ENCODE results near the gene ARHGEF37. TPM values are rescaled to one million over a fixed set of nuclear protein-coding genes. Genes with fewer than 3 reads are reported as not detected.

ARHGEF37 gene
- total and polyA plus RNA-seq, 2 of the 8 experiments (the other 6 are each of a cell fraction or from before 2014, with no cell fraction given) = 0.21 to 0.48 TPM

DNA sequence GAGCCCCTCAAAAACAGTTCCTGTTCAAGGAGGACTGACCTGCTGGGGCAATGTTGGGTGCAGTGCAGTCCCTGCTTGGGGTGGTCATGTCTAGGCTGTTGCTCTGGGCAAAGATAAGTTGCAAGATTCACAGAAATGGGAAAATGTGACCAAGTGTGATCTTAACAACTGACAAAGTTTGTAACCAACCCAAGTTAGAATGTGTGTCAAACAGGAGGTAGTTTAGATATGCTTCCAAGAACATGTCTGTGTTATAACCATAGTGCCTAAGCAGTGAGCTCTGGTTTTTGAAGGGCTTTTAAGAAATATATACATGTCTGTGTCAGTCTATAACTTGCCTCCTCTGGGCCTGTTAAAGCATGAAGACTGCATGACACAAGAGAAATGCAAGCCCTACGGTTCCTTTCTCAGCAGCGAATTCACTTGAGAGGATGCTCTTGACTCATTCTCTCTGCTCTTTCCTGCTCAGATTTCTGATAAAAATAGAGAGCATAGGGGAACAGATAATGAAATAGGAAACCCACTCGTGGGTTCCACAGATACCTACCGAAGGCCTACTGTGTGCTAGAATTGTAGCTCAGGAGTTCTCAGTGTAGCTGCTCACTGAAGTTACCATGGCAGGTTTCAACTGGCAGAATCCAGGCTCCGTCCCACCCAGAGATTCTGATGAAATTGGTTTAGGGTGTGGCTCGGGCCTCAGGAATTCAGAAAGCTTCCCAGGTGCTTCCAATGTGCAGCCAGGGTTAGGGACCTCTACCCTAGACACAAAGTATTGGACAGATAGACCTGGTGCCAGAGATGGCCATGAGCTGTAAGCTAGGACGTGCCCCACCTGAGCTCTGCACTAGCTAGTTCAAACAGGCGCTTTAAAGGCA, 52.4 kb downstream of the ARHGEF37 start (continued):
- TF ChIP-seq CHD2 (IDR thresholded peaks at IDR 0.05; ENCODE audit: low read length) = no peak
